ENCODE results near the gene WWOX. TPM values are rescaled to one million over a fixed set of nuclear protein-coding genes. Genes with fewer than 3 reads are reported as not detected.

The WWOX gene
- total and polyA plus RNA-seq, 2 of the 13 experiments (the other 11 are each of a cell fraction or from before 2014, with no cell fraction given): 9.1 to 37.4 TPM

GRCh38 chr16:78483124-78483992 is 383.9 kb downstream of the WWOX start (continued):
- TF ChIP-seq, protein P1, sequence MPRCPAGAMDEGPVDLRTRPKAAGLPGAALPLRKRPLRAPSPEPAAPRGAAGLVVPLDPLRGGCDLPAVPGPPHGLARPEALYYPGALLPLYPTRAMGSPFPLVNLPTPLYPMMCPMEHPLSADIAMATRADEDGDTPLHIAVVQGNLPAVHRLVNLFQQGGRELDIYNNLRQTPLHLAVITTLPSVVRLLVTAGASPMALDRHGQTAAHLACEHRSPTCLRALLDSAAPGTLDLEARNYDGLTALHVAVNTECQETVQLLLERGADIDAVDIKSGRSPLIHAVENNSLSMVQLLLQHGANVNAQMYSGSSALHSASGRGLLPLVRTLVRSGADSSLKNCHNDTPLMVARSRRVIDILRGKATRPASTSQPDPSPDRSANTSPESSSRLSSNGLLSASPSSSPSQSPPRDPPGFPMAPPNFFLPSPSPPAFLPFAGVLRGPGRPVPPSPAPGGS (CRISPR knock-in tag; IDR thresholded peaks at IDR 0.05): no peak
- TF ChIP-seq ZNF616 (CRISPR knock-in tag; IDR thresholded peaks at IDR 0.05; ENCODE audit: low read depth) (no peak), ONECUT2 (CRISPR knock-in tag; IDR thresholded peaks at IDR 0.05) (peak; percentile 100), ZNF678 (CRISPR knock-in tag; IDR thresholded peaks at IDR 0.05) (no peak), ZBTB43 (CRISPR knock-in tag; conservative IDR thresholded peaks at IDR 0.05) (no peak; the same call in 1 of the 2 replicates), SRSF1 (optimal IDR thresholded peaks at IDR 0.05; ENCODE audit: low read depth, low read length) (no peak), SRSF4 (IDR thresholded peaks at IDR 0.05; ENCODE audit: low read depth, low read length, poor library complexity, severe bottlenecking) (no peak), MTA3 (CRISPR knock-in tag; IDR thresholded peaks at IDR 0.05) (no peak), NR3C1 (CRISPR knock-in tag; IDR thresholded peaks at IDR 0.05) (no peak), AFF4 (CRISPR knock-in tag; IDR thresholded peaks at IDR 0.05) (no peak), ATF7-NPFF (CRISPR knock-in tag; IDR thresholded peaks at IDR 0.05; ENCODE audit: low read depth) (no peak), HNF4A (CRISPR knock-in tag; IDR thresholded peaks at IDR 0.05) (peak; percentile 95), ZNF547 (CRISPR knock-in tag; IDR thresholded peaks at IDR 0.05) (no peak), TOE1 (CRISPR knock-in tag; IDR thresholded peaks at IDR 0.05) (peak; percentile 22; the same call in 1 of the 2 replicates), ZBTB49 (CRISPR knock-in tag; IDR thresholded peaks at IDR 0.05; ENCODE audit: borderline replicate concordance) (no peak)
- TF ChIP-seq, protein P2, sequence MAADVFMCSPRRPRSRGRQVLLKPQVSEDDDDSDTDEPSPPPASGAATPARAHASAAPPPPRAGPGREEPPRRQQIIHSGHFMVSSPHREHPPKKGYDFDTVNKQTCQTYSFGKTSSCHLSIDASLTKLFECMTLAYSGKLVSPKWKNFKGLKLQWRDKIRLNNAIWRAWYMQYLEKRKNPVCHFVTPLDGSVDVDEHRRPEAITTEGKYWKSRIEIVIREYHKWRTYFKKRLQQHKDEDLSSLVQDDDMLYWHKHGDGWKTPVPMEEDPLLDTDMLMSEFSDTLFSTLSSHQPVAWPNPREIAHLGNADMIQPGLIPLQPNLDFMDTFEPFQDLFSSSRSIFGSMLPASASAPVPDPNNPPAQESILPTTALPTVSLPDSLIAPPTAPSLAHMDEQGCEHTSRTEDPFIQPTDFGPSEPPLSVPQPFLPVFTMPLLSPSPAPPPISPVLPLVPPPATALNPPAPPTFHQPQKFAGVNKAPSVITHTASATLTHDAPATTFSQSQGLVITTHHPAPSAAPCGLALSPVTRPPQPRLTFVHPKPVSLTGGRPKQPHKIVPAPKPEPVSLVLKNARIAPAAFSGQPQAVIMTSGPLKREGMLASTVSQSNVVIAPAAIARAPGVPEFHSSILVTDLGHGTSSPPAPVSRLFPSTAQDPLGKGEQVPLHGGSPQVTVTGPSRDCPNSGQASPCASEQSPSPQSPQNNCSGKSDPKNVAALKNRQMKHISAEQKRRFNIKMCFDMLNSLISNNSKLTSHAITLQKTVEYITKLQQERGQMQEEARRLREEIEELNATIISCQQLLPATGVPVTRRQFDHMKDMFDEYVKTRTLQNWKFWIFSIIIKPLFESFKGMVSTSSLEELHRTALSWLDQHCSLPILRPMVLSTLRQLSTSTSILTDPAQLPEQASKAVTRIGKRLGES (CRISPR knock-in tag; IDR thresholded peaks at IDR 0.05; ENCODE audit: borderline replicate concordance): no peak
